ENCODE data around the gene ACER3. TPM values are rescaled to one million over a fixed set of nuclear protein-coding genes. Genes with fewer than 3 reads are reported as not detected.
"Not testable (repeated sequence)": the region's sequence is repeated elsewhere in the genome, so short reads cannot be mapped to it uniquely, and the experiment has no call there.

The ACER3 gene
- polyA plus RNA-seq (ENCODE audit: insufficient read length in 4 of 4): 10 to 100 TPM; 12.9 to 17.4 (median 15.0) TPM

- peak; percentile 66 to 85 (median 72) for DNase-seq (ENCODE audit: low read depth in 4 of 4, low spot score in 2 of 4)
Measured at GRCh38 chr11:76860539-76861475, at the start of gene ACER3. Gene ACER3 (plus strand): TSS chr11:76860918. CDS start chr11:76860977, 59 bp downstream.

- no peak for DNase-seq (ENCODE audit: low read depth in 4 of 4, low spot score in 2 of 4)
Measured at GRCh38 chr11:76811259-76811658, 49.5 kb upstream of the ACER3 start.

GRCh38 chr11:76814414-76814813, 46.3 kb upstream of the ACER3 start:
- no peak for DNase-seq (ENCODE audit: low read depth in 4 of 4, low spot score in 2 of 4)

GRCh38 chr11:76815678-76816077, 45.0 kb upstream of the ACER3 start:
- not testable (repeated sequence) for DNase-seq (ENCODE audit: low read depth in 4 of 4, low spot score in 2 of 4)

GRCh38 chr11:76820184-76820566, 40.5 kb upstream of the ACER3 start:
- DNase-seq (ENCODE audit: low read depth in 4 of 4, low spot score in 2 of 4): no peak

- DNase-seq (ENCODE audit: low read depth in 4 of 4, low spot score in 2 of 4): not testable (repeated sequence)
Measured at GRCh38 chr11:76821396-76821795, 39.3 kb upstream of the ACER3 start.

GRCh38 chr11:76822406-76822805, 38.3 kb upstream of the ACER3 start:
- no peak for DNase-seq (ENCODE audit: low read depth in 4 of 4, low spot score in 2 of 4)

- DNase-seq (ENCODE audit: low read depth in 4 of 4, low spot score in 2 of 4): no peak
Measured at GRCh38 chr11:76823481-76824028, 37.2 kb upstream of the ACER3 start.

GRCh38 chr11:76824083-76824939, 36.4 kb upstream of the ACER3 start:
- no peak for DNase-seq (ENCODE audit: low read depth in 4 of 4, low spot score in 2 of 4)

GRCh38 chr11:76824980-76825725, 35.6 kb upstream of the ACER3 start:
- DNase-seq (ENCODE audit: low read depth in 4 of 4, low spot score in 2 of 4): no peak

GRCh38 chr11:76825726-76826396, 34.9 kb upstream of the ACER3 start:
- no peak for DNase-seq (ENCODE audit: low read depth in 4 of 4, low spot score in 2 of 4)

GRCh38 chr11:76826508-76826907, 34.2 kb upstream of the ACER3 start:
- DNase-seq (ENCODE audit: low read depth in 4 of 4, low spot score in 2 of 4): not testable (repeated sequence)

GRCh38 chr11:76827005-76827404, 33.7 kb upstream of the ACER3 start:
- not testable (repeated sequence) for DNase-seq (ENCODE audit: low read depth in 4 of 4, low spot score in 2 of 4)

GRCh38 chr11:76830639-76831327, 29.9 kb upstream of the ACER3 start:
- no peak for DNase-seq (ENCODE audit: low read depth in 4 of 4, low spot score in 2 of 4)

- no peak for DNase-seq (ENCODE audit: low read depth in 4 of 4, low spot score in 2 of 4)
Measured at GRCh38 chr11:76831686-76832310, 28.9 kb upstream of the ACER3 start.

GRCh38 chr11:76832361-76832760, 28.4 kb upstream of the ACER3 start:
- no peak for DNase-seq (ENCODE audit: low read depth in 4 of 4, low spot score in 2 of 4)

GRCh38 chr11:76834151-76834550, 26.6 kb upstream of the ACER3 start:
- DNase-seq (ENCODE audit: low read depth in 4 of 4, low spot score in 2 of 4): no peak

GRCh38 chr11:76835036-76835435, 25.7 kb upstream of the ACER3 start:
- DNase-seq (ENCODE audit: low read depth in 4 of 4, low spot score in 2 of 4): no peak
